HFF-Myc (cell line): ENCODE results near the gene RNF8.

ENCODE experiments used
- DNase-seq: peaks from one replicate; pipeline ENCODE4 v3.0.0-alpha.2; 2011; ENCODE audit warnings: low read depth; ENCODE audit errors: extremely low read depth
- H3K4me3 ChIP-seq: replicated peaks from 2 replicates; pipeline ENCODE4 v1.5.1; 2011; ENCODE audit warnings: low read depth, mild to moderate bottlenecking, control low read depth, low read length
- CTCF ChIP-seq: IDR thresholded peaks from 2 replicates; pipeline ENCODE4 v1.5.1; 2012; ENCODE audit warnings: mild to moderate bottlenecking, low read depth, low read length, control low read depth; ENCODE audit errors: missing control alignments

The RNF8 gene

GRCh38 chr6:37357860-37358259 is 4.1 kb downstream of the RNF8 start:
- no peak for DNase-seq
- no peak overlapping the region for H3K4me3 ChIP-seq
- no peak for TF ChIP-seq CTCF

- DNase-seq = no peak
- H3K4me3 ChIP-seq = no peak overlapping the region
- no peak for TF ChIP-seq CTCF
Measured at GRCh38 chr6:37359039-37359438, 5.3 kb downstream of the RNF8 start.

- no peak for DNase-seq
- H3K4me3 ChIP-seq = no peak overlapping the region
- no peak for TF ChIP-seq CTCF
Measured at GRCh38 chr6:37362101-37362828, 8.5 kb downstream of the RNF8 start.

GRCh38 chr6:37365791-37366190 is 12.0 kb downstream of the RNF8 start:
- DNase-seq = no peak

GRCh38 chr6:37366910-37367309 is 13.1 kb downstream of the RNF8 start:
- no peak overlapping the region for H3K4me3 ChIP-seq
- DNase-seq = no peak
- TF ChIP-seq CTCF = no peak

More at GRCh38 chr6:37365791-37366190, 12.0 kb downstream of the RNF8 start:
- no peak for TF ChIP-seq CTCF
- H3K4me3 ChIP-seq = no peak overlapping the region

GRCh38 chr6:37368961-37369320 is 15.2 kb downstream of the RNF8 start:
- no peak for TF ChIP-seq CTCF
- H3K4me3 ChIP-seq = no peak overlapping the region
- no peak for DNase-seq
